ENCODE data around the gene ST6GALNAC4.

ST6GALNAC4 gene

GRCh38 chr9:127928676-127929624, 12.1 kb upstream of the ST6GALNAC4 start:
- no peak for DNase-seq

- no peak for DNase-seq
Observed at GRCh38 chr9:127927988-127928675, 11.3 kb upstream of the ST6GALNAC4 start.

GRCh38 chr9:127927201-127927987, 10.6 kb upstream of the ST6GALNAC4 start:
- no peak for DNase-seq

- no peak for DNase-seq
Observed at GRCh38 chr9:127926906-127927200, 10.0 kb upstream of the ST6GALNAC4 start.

- no peak for DNase-seq
Observed at GRCh38 chr9:127925959-127926905, 9.4 kb upstream of the ST6GALNAC4 start.

GRCh38 chr9:127924736-127925444, 8.0 kb upstream of the ST6GALNAC4 start:
- no peak for DNase-seq

GRCh38 chr9:127923771-127924170, 6.9 kb upstream of the ST6GALNAC4 start:
- DNase-seq: no peak

- no peak for DNase-seq
Observed at GRCh38 chr9:127923046-127923445, 6.2 kb upstream of the ST6GALNAC4 start.

- peak; percentile 48 to 49 for DNase-seq
Observed at GRCh38 chr9:127921557-127922120, 4.8 kb upstream of the ST6GALNAC4 start.

GRCh38 chr9:127920794-127921193, 4.0 kb upstream of the ST6GALNAC4 start:
- no peak for DNase-seq

GRCh38 chr9:127919253-127919815, 2.5 kb upstream of the ST6GALNAC4 start:
- peak in 1 of 2 experiments; percentile 21 for DNase-seq

GRCh38 chr9:127918183-127919107, 1.6 kb upstream of the ST6GALNAC4 start:
- DNase-seq: peak in 1 of 2 experiments; percentile 17

- DNase-seq: no peak
Observed at GRCh38 chr9:127917603-127918002, 762 bp upstream of the ST6GALNAC4 start.

- no peak for DNase-seq
Observed at GRCh38 chr9:127915801-127916719, 781 bp downstream of the ST6GALNAC4 start.

- DNase-seq: no peak
Observed at GRCh38 chr9:127915325-127915752, 1.5 kb downstream of the ST6GALNAC4 start.

GRCh38 chr9:127913682-127914081, 3.2 kb downstream of the ST6GALNAC4 start:
- no peak for DNase-seq

- no peak for DNase-seq
Observed at GRCh38 chr9:127912882-127913281, 4.0 kb downstream of the ST6GALNAC4 start.

- no peak for DNase-seq
Observed at GRCh38 chr9:127912296-127912695, 4.5 kb downstream of the ST6GALNAC4 start.

All from Kasumi-1 (cell line).